MCF 10A (cell line): ENCODE data around the gene CPA5. TPM values are rescaled to one million over a fixed set of nuclear protein-coding genes. Genes with fewer than 3 reads are reported as not detected.

Source experiments
- BruUV-seq: library from RNA; stranded (reverse); fragments of 400-500 nt; replicated peaks from 2 replicates; lab custom pipeline; 2021; lab: Mats Ljungman, UMichigan
- CTCF ChIA-PET: fragments of 300-600 bp; sonication (Branson Sonifier 250); formaldehyde crosslinking; extraction: SDS; loops from one replicate; lab custom pipeline; 2021; ENCODE audit warnings: antibody characterized with exemption, inconsistent platforms; lab: Yijun Ruan, JAX
- POLR2A ChIA-PET: fragments of 300-600, 350-650 bp; sonication (Branson Sonifier 250); formaldehyde crosslinking; extraction: SDS; loops from one replicate; lab custom pipeline; 2020; ENCODE audit warnings: antibody characterized with exemption, inconsistent platforms; lab: Yijun Ruan, JAX
- DNase-seq: peaks from one replicate; pipeline ENCODE4 v3.0.0-alpha.2; 2018; ENCODE audit not compliant: unreplicated experiment
- H3K27ac Mint-ChIP-seq: one replicate; pipeline ENCODE4 v1.8.0; 2022; ENCODE audit warnings: mild to moderate bottlenecking, low read depth, mixed read lengths; ENCODE audit not compliant: unreplicated experiment
- H3K27me3 Mint-ChIP-seq: one replicate; pipeline ENCODE4 v1.8.0; 2022; ENCODE audit warnings: mixed read lengths; ENCODE audit not compliant: insufficient read depth, unreplicated experiment
- H3K36me3 Mint-ChIP-seq: one replicate; pipeline ENCODE4 v1.8.0; 2022; ENCODE audit warnings: mild to moderate bottlenecking, moderate library complexity, mixed read lengths; ENCODE audit not compliant: insufficient read depth, unreplicated experiment
- H3K4me1 Mint-ChIP-seq: one replicate; pipeline ENCODE4 v1.8.0; 2022; ENCODE audit warnings: mixed read lengths; ENCODE audit not compliant: insufficient read depth, unreplicated experiment
- H3K4me3 Mint-ChIP-seq: one replicate; pipeline ENCODE4 v1.8.0; 2022; ENCODE audit warnings: mild to moderate bottlenecking, moderate library complexity, mixed read lengths; ENCODE audit not compliant: unreplicated experiment
- H3K9me3 Mint-ChIP-seq: one replicate; pipeline ENCODE4 v1.8.0; 2022; ENCODE audit warnings: mixed read lengths; ENCODE audit not compliant: unreplicated experiment
- CTCF ChIP-seq: fragments of 200-600 bp; IDR thresholded peaks from one replicate; pipeline ENCODE4 v1.8.0; 2022; ENCODE audit warnings: antibody characterized with exemption, mild to moderate bottlenecking; ENCODE audit not compliant: unreplicated experiment
- intact Hi-C: fragments of 100-400 bp; cut with micrococcal nuclease; formaldehyde crosslinking; loops from 2 replicates; pipeline ENCODE4 v1.14.1; 2022
- total RNA-seq: library from RNA; stranded (reverse); gene quantifications from 2 replicates; pipeline ENCODE4 v1.2.3, GENCODE V29; 2022

Gene CPA5
- total RNA-seq, 1 experiment from 2014 or later = 0.42 TPM

DNA sequence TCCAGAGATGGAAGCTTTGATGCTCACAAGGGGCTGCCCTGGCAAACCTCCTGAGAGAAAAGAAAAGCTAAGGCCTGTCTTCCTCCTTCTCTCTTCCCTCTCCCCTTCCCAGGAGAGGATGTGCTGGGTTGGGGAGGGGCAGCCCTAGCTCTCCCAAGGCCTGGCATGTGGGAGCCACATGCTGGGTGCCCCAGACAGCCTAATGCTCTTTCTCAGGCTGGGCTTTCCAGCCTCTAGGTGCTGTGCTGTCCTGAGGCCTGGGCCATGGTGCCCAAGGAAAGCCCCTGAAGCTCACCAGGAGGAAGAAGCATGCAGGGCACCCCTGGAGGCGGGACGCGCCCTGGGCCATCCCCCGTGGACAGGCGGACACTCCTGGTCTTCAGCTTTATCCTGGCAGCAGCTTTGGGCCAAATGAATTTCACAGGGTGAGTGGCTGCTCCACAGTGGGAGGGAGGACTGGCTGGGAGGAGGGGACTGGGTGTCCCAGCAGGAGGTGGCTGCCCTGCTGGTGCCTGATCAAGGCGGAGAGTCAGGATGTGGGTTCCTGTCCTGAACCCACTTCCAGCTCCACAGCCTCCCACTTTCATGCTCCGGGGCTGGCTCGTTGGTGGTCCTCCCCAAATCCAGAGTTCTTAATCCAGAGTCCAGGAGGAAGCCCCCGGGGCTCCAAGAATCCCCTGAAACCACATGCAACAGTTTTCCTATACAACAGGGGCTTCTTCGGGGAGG is 1.7 kb downstream of the CPA5 start:
- no TSS peak for BruUV-seq
- Mint-ChIP-seq H3K27ac (no peak overlapping the region), H3K9me3 (no peaks in the 10 kb centered on the region), H3K4me1 (peaks cover 11% of the 10 kb centered on the region), H3K27me3 (no peaks in the 10 kb centered on the region), H3K4me3 (no peak overlapping the region), H3K36me3 (no peaks in the 10 kb centered on the region)
- ChIA-PET POLR2A (interaction anchor here (2.3 kb wide), 1 partner anchor 14 kb away, joined by 7 read pairs; no protein-coding TSS in a partner anchor), CTCF (interaction anchor here (0.6 to 1.1 kb wide), 6 partner anchors 12 to 822 kb away, joined by 3 to 5 read pairs (median 3); no protein-coding TSS in a partner anchor)
- intact Hi-C loops = no loop called here
- DNase-seq = no peak
- no peak for TF ChIP-seq CTCF

- POLR2A ChIA-PET = no interaction called here
- Mint-ChIP-seq H3K27me3 (no peaks in the 10 kb centered on the region), H3K27ac (no peak overlapping the region), H3K4me3 (no peak overlapping the region), H3K36me3 (no peaks in the 10 kb centered on the region), H3K9me3 (no peaks in the 10 kb centered on the region), H3K4me1 (peaks cover 12% of the 10 kb centered on the region)
- no TSS peak for BruUV-seq
- TF ChIP-seq CTCF = no peak
- no peak for DNase-seq
- CTCF ChIA-PET = interaction anchor here (0.6 kb wide), 3 partner anchors 13 to 399 kb away, joined by 3 read pairs; no protein-coding TSS in a partner anchor
- intact Hi-C loops = no loop called here
These were observed 2.3 kb downstream of the CPA5 start for GRCh38 chr7:130346941-130347340.

DNA sequence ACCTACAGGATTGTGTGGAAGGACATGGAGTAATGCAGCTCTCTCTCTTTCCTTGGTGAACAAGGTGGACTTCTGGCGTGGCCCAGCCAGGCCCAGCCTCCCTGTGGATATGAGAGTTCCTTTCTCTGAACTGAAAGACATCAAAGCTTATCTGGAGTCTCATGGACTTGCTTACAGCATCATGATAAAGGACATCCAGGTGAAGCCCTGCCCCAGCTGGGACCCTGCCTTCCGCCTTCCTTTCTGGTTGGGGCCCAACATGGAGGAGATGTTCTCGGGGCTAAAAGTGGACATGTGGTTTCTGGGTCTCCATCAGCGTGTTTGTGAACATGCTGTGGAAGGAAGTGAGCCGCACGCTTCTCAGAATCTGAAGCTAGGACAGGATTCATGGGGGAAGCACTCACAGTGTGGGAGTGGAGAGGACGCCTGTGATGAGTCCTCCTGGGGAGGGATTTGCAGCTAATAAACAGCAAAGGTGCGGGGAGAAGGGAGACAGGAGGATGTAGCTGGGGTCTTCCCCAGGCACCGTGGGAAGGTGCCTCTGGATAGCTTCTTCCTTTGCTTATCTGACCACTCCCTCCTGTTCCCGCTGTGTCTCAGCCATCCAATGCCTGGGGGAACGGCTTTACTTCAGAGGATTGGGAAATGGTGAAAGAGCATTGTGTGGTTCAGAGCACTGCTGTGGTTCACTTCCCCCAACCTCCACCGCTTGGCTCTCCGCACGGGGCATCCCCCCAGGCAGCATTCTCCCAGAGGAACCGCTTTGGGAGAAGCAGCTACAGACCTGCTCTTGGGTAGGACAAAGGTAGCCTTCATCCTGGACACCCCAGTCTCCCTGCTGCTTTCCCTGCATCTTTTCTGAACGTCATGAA is 5.5 kb downstream of the CPA5 start:
- ChIA-PET CTCF (interaction anchor here (0.6 to 0.7 kb wide), 2 partner anchors 255 to 1487 kb away, joined by 3 read pairs; no protein-coding TSS in a partner anchor), POLR2A (interaction anchor here (0.6 to 1.4 kb wide), 5 partner anchors 27 to 145 kb away, joined by 3 to 6 read pairs (median 3); partner anchors contain the start of genes CPA4 and TMEM209)
- H3K27ac Mint-ChIP-seq = peak overlapping the region; percentile 55
- BruUV-seq = no TSS peak
- intact Hi-C loops = loop anchor here (10.0 kb wide), 1 partner anchor 145 kb away; the partner anchor contains the start of genes SSMEM1 and TMEM209
- H3K27me3 Mint-ChIP-seq = no peaks in the 10 kb centered on the region
- H3K4me1 Mint-ChIP-seq = peaks cover 42% of the 10 kb centered on the region
- H3K36me3 Mint-ChIP-seq = no peaks in the 10 kb centered on the region
- peak; percentile 91 for DNase-seq
- H3K9me3 Mint-ChIP-seq = no peaks in the 10 kb centered on the region
- no peak for TF ChIP-seq CTCF
- no peak overlapping the region for H3K4me3 Mint-ChIP-seq
